Caco-2 (cell line): ENCODE results near the gene SORL1-AS1.

ENCODE experiments used
- BruUV-seq: library from RNA; stranded (reverse); fragments of 400-500 nt; replicated peaks from 2 replicates; lab custom pipeline; 2021; lab: Mats Ljungman, UMichigan
- CTCF ChIA-PET: fragments of 300-600 bp; sonication (Branson Sonifier 250); formaldehyde crosslinking; loops from one replicate; lab custom pipeline; 2022; ENCODE audit warnings: antibody characterized with exemption; lab: Charles Lee
- POLR2A ChIA-PET: fragments of 300-600 bp; sonication (Branson Sonifier 250); formaldehyde crosslinking; loops from one replicate; lab custom pipeline; 2022; ENCODE audit warnings: antibody characterized with exemption; lab: Charles Lee
- DNase-seq, 2 experiments: peaks; one replicate each; pipeline versions ENCODE4 v3.0.0 to v3.0.0-alpha.2; 2020 to 2022
- H3K27me3 ChIP-seq: replicated peaks from 2 replicates; pipeline ENCODE4 v1.6.0; 2011; ENCODE audit warnings: low read length; ENCODE audit not compliant: control insufficient read depth, insufficient read depth
- H3K36me3 ChIP-seq: 2 replicates; pipeline ENCODE4 v1.5.1; 2011; ENCODE audit warnings: low read length; ENCODE audit not compliant: control insufficient read depth, insufficient read depth
- H3K4me1 ChIP-seq: fragments of 250-450 bp; sonication (Bioruptor Pico); 2 replicates; pipeline ENCODE4 v1.5.1; 2020; ENCODE audit warnings: mild to moderate bottlenecking
- H3K4me3 ChIP-seq: 2 replicates; pipeline ENCODE4 v1.5.1; 2011; ENCODE audit warnings: low read depth, mild to moderate bottlenecking, control low read depth, low read length
- H3K9me3 ChIP-seq: fragments of 250-450 bp; sonication (Bioruptor Pico); 2 replicates; pipeline ENCODE4 v1.5.1; 2020; ENCODE audit warnings: mild to moderate bottlenecking, moderate library complexity
- H3K27ac Mint-ChIP-seq: one replicate; pipeline ENCODE4 v1.8.0; 2022; ENCODE audit warnings: mixed read lengths; ENCODE audit not compliant: unreplicated experiment
- H3K27me3 Mint-ChIP-seq: one replicate; pipeline ENCODE4 v1.8.0; 2022; ENCODE audit warnings: mixed read lengths; ENCODE audit not compliant: insufficient read depth, unreplicated experiment
- H3K36me3 Mint-ChIP-seq: one replicate; pipeline ENCODE4 v1.8.0; 2022; ENCODE audit warnings: mild to moderate bottlenecking, mixed read lengths; ENCODE audit not compliant: insufficient read depth, unreplicated experiment
- H3K4me1 Mint-ChIP-seq: one replicate; pipeline ENCODE4 v1.8.0; 2022; ENCODE audit warnings: low read depth, mixed read lengths; ENCODE audit not compliant: unreplicated experiment
- H3K4me3 Mint-ChIP-seq: one replicate; pipeline ENCODE4 v1.8.0; 2022; ENCODE audit warnings: mild to moderate bottlenecking, moderate library complexity, mixed read lengths; ENCODE audit not compliant: unreplicated experiment
- H3K9me3 Mint-ChIP-seq: one replicate; pipeline ENCODE4 v1.8.0; 2022; ENCODE audit warnings: mixed read lengths; ENCODE audit not compliant: unreplicated experiment
- CTCF ChIP-seq, 2 experiments: fragments of 200-600 bp in 1 of 2; IDR thresholded peaks; 1 replicate in 1 of 2; 2 replicates in 1 of 2; pipeline versions ENCODE4 v1.5.1 to v1.8.0; 2011 to 2022; ENCODE audit warnings: antibody characterized with exemption in 1 of 2, control low read depth in 1 of 2, inconsistent platforms in 1 of 2, low read depth in 1 of 2, low read length in 1 of 2, mild to moderate bottlenecking in 1 of 2, moderate library complexity in 1 of 2; ENCODE audit not compliant: insufficient read depth in 1 of 2, severe bottlenecking in 1 of 2, unreplicated experiment in 1 of 2
- intact Hi-C: fragments of 100-400 bp; cut with micrococcal nuclease; formaldehyde crosslinking; loops from one replicate; pipeline ENCODE4 v1.10.0; 2022; ENCODE audit not compliant: unreplicated experiment

Gene SORL1-AS1

GRCh38 chr11:121425828-121426227, 26.9 kb downstream of the SORL1-AS1 start:
- H3K9me3 Mint-ChIP-seq = no peaks in the 10 kb centered on the region
- BruUV-seq = no TSS peak
- ChIA-PET POLR2A (no interaction called here), CTCF (interaction anchor here (0.7 to 2.1 kb wide), 2 partner anchors 26 to 229 kb away, joined by 3 to 10 read pairs; no protein-coding TSS in a partner anchor)
- H3K36me3 ChIP-seq = no peaks in the 10 kb centered on the region
- no peak overlapping the region for H3K4me3 ChIP-seq
- H3K27me3 Mint-ChIP-seq = peaks cover 12% of the 10 kb centered on the region
- no peak for DNase-seq
- TF ChIP-seq CTCF (IDR thresholded peaks at IDR 0.05; ENCODE audit: insufficient read depth in 1 of 2, low read depth in 1 of 2, low read length in 1 of 2, severe bottlenecking in 1 of 2, unreplicated experiment in 1 of 2) = no peak
- no peak overlapping the region for H3K27ac Mint-ChIP-seq
- no peak overlapping the region for H3K4me3 Mint-ChIP-seq
- no peaks in the 10 kb centered on the region for H3K36me3 Mint-ChIP-seq
- no peaks in the 10 kb centered on the region for H3K9me3 ChIP-seq
- no peaks in the 10 kb centered on the region for H3K4me1 ChIP-seq
- H3K27me3 ChIP-seq = no peaks in the 10 kb centered on the region; the same call in 1 of the 2 replicates
- intact Hi-C loops = loop anchor here (2.0 kb wide), 1 partner anchor 27 kb away; the partner anchor contains the start of genes SORL1 and SORL1-AS1
- H3K4me1 Mint-ChIP-seq = no peaks in the 10 kb centered on the region

DNA sequence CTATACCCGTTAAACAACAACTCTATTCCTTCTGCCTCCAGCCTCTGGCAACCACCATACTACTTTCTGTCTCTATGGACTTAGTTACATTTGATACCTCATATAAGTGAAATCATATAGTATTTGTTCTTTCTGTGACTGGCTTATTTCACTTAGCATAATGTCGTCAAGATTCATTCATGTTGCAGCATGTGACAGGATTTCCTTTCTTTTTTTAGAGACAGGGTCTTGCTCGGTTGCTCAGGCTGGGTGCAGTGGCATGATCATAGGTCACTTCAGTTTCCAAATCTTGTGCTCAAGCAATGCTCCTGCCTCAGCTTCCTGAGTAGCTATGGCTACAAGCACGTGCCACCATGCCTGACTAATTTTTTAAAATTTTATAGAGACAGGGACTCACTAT, 30.1 kb downstream of the SORL1-AS1 start:
- Histone ChIP-seq H3K36me3 (no peaks in the 10 kb centered on the region), H3K9me3 (no peaks in the 10 kb centered on the region), H3K4me3 (no peak overlapping the region), H3K4me1 (no peaks in the 10 kb centered on the region), H3K27me3 (no peaks in the 10 kb centered on the region; the same call in 1 of the 2 replicates)
- BruUV-seq = no TSS peak
- ChIA-PET POLR2A (no interaction called here), CTCF (no interaction called here)
- Mint-ChIP-seq H3K9me3 (no peaks in the 10 kb centered on the region), H3K36me3 (no peaks in the 10 kb centered on the region), H3K27me3 (peaks cover 10% of the 10 kb centered on the region), H3K4me1 (no peaks in the 10 kb centered on the region), H3K4me3 (no peak overlapping the region), H3K27ac (no peak overlapping the region)
- TF ChIP-seq CTCF (IDR thresholded peaks at IDR 0.05; ENCODE audit: insufficient read depth in 1 of 2, low read depth in 1 of 2, low read length in 1 of 2, severe bottlenecking in 1 of 2, unreplicated experiment in 1 of 2) = no peak
- DNase-seq = no peak
- intact Hi-C loops = no loop called here

DNA sequence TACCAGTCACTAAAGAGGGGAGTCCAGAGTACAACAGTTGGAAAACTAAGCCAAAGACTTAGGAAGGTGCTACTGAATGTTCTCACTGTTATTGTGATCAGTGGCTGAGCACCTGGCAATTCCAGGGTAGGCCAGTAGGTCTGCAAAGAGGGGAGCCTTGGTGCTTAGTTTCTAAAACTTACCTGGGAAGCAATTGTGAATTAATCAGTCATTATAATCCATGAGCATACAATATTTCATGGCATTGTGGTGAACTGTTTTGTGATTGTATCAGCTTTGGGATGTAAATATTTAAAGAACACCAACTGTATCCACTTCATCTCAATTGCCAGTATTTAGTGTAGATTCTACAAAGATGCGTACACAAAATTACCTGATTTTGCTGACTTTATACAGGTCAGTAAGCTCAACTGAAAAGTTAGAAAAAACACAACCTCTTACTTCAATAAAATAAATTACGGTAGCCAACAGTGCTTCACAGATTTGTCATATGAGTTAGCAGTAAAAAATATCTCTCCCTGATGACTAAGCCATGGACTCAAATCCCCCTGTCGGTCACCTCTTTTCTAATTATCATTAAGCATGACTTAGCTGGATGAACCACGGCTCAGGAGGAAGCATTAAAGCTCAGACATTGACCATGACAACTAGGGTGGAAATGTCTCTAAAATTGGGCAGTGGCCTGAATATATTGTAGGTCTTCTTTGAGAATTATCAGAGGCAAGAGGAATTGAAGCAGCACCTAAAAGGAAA, 31.4 kb downstream of the SORL1-AS1 start:
- Histone ChIP-seq H3K36me3 (no peaks in the 10 kb centered on the region), H3K4me1 (no peaks in the 10 kb centered on the region), H3K9me3 (no peaks in the 10 kb centered on the region), H3K4me3 (no peak overlapping the region), H3K27me3 (no peaks in the 10 kb centered on the region; the same call in 1 of the 2 replicates)
- no peaks in the 10 kb centered on the region for H3K4me1 Mint-ChIP-seq
- intact Hi-C loops = no loop called here
- ChIA-PET POLR2A (no interaction called here), CTCF (interaction anchor here (1.0 kb wide), 1 partner anchor 30 kb away, joined by 4 read pairs; no protein-coding TSS in a partner anchor)
- peaks cover 6% of the 10 kb centered on the region for H3K27me3 Mint-ChIP-seq
- TF ChIP-seq CTCF (IDR thresholded peaks at IDR 0.05; ENCODE audit: insufficient read depth in 1 of 2, low read depth in 1 of 2, low read length in 1 of 2, severe bottlenecking in 1 of 2, unreplicated experiment in 1 of 2) = peak in 1 of 2 experiments; percentile 8
- no peaks in the 10 kb centered on the region for H3K36me3 Mint-ChIP-seq
- no peak overlapping the region for H3K4me3 Mint-ChIP-seq
- no peak for DNase-seq
- BruUV-seq = no TSS peak
- no peak overlapping the region for H3K27ac Mint-ChIP-seq
- no peaks in the 10 kb centered on the region for H3K9me3 Mint-ChIP-seq
